ENCODE data around the gene DENND4A.

DNA sequence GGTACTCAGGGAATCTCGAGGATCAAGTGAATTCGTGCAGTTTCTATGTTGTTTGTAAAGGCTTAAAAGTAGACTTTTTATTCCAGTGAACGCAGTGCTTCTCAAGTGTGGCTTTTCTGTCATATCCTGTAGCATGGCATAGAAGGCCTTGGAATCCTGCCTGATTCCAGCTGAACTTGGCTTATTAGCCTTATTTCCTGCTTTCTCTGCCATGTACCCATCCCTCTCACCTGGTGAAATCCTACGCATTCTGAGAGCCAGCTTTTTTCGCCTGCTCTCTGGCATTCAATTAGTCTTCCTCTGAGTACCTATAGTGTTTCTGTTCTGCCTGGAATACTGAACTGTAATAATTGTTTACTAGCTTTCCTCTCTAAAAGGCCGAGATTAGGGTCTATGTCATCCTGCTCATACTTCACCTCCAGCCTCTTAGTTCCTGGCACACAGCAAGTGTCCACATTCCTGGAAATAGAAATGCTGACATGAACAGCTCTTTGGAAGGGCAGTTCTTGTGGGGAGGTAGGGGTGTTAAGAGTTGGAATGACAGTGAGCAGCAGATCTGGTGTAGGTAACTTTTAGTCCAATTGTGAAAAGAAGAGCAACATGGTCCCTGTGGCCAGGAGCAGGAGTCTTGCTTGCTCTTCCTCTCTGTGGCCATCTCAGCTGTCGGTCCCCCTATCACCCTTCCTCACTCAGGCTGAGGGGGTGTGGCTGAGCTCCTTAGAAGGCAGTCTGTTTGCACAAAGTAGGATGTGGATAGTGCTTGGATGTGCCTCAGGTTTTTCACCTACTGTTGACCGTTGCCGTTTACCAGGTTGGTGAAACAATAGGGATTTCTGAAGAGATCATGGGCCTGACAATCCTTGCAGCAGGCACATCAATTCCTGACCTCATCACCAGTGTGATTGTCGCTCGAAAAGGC is 140.0 kb downstream of the DENND4A start:
- no peak for TF ChIP-seq GATA2 (IDR thresholded peaks at IDR 0.05; ENCODE audit: low read depth, low read length)
- no peak for TF ChIP-seq GATA3 (IDR thresholded peaks at IDR 0.05; ENCODE audit: low read depth, low read length)
